ENCODE results near the gene TTBK1.

Gene TTBK1

DNA sequence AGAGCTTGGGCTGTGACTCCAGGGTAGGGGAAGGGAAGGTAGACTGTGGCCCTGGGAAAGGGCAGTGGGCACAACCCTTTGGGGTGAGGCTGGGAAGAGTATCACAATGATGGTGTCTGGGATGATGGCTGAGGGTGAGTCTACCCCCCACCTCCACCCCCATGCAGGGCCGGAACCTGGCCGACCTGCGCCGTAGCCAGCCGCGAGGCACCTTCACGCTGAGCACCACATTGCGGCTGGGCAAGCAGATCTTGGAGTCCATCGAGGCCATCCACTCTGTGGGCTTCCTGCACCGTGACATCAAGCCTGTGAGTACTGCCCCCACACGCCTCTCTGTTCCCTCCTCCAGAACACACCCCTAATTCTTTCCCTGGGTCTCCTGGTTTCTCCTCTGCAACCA, 10.1 kb downstream of the TTBK1 start:
- H3K4me2 ChIP-seq, result no peak overlapping the region
- no peaks in the 10 kb centered on the region for H3K27me3 ChIP-seq (ENCODE audit: insufficient read depth, low read depth)
- no peak overlapping the region for H2AFZ ChIP-seq (ENCODE audit: low read depth)
- no peak overlapping the region for H3K27ac ChIP-seq
- TF ChIP-seq, protein P1, sequence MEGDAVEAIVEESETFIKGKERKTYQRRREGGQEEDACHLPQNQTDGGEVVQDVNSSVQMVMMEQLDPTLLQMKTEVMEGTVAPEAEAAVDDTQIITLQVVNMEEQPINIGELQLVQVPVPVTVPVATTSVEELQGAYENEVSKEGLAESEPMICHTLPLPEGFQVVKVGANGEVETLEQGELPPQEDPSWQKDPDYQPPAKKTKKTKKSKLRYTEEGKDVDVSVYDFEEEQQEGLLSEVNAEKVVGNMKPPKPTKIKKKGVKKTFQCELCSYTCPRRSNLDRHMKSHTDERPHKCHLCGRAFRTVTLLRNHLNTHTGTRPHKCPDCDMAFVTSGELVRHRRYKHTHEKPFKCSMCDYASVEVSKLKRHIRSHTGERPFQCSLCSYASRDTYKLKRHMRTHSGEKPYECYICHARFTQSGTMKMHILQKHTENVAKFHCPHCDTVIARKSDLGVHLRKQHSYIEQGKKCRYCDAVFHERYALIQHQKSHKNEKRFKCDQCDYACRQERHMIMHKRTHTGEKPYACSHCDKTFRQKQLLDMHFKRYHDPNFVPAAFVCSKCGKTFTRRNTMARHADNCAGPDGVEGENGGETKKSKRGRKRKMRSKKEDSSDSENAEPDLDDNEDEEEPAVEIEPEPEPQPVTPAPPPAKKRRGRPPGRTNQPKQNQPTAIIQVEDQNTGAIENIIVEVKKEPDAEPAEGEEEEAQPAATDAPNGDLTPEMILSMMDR (conservative IDR thresholded peaks at IDR 0.05; ENCODE audit: low read depth, low read length), result no peak
- no peaks in the 10 kb centered on the region for H4K20me1 ChIP-seq (ENCODE audit: insufficient read depth)
- H3K9ac ChIP-seq, result no peak overlapping the region
- no peaks in the 10 kb centered on the region for H3K36me3 ChIP-seq (ENCODE audit: insufficient read depth)
- peaks cover 20% of the 10 kb centered on the region for H3K4me1 ChIP-seq (ENCODE audit: low read depth, poor library complexity, severe bottlenecking)
- H3K4me3 ChIP-seq (IDR thresholded peaks at IDR 0.05; ENCODE audit: insufficient read depth, low read depth, low read length), result no peak overlapping the region
- H3K79me2 ChIP-seq (ENCODE audit: insufficient read depth, low read depth), result no peaks in the 10 kb centered on the region

- H3K27me3 ChIP-seq (ENCODE audit: insufficient read depth, low read depth), result no peaks in the 10 kb centered on the region
- H3K9ac ChIP-seq, result no peak overlapping the region
Measured at GRCh38 chr6:43254138-43254817, 11.0 kb downstream of the TTBK1 start.

GRCh38 chr6:43254846-43255245, 11.6 kb downstream of the TTBK1 start:
- Histone ChIP-seq H2AFZ (ENCODE audit: low read depth) (no peak overlapping the region), H3K27ac (no peak overlapping the region), H3K4me1 (ENCODE audit: low read depth, poor library complexity, severe bottlenecking) (peaks cover 23% of the 10 kb centered on the region), H3K4me3 (IDR thresholded peaks at IDR 0.05; ENCODE audit: insufficient read depth, low read depth, low read length) (no peak overlapping the region), H3K79me2 (ENCODE audit: insufficient read depth, low read depth) (no peaks in the 10 kb centered on the region), H3K9ac (no peak overlapping the region), H3K4me2 (no peak overlapping the region), H3K27me3 (ENCODE audit: insufficient read depth, low read depth) (no peaks in the 10 kb centered on the region), H4K20me1 (ENCODE audit: insufficient read depth) (no peaks in the 10 kb centered on the region), H3K36me3 (ENCODE audit: insufficient read depth) (no peaks in the 10 kb centered on the region)
- TF ChIP-seq, protein P1 (conservative IDR thresholded peaks at IDR 0.05; ENCODE audit: low read depth, low read length), result no peak

More at GRCh38 chr6:43254138-43254817, 11.0 kb downstream of the TTBK1 start:
- Histone ChIP-seq H3K4me2 (no peak overlapping the region), H3K4me3 (IDR thresholded peaks at IDR 0.05; ENCODE audit: insufficient read depth, low read depth, low read length) (no peak overlapping the region), H3K27ac (no peak overlapping the region), H2AFZ (ENCODE audit: low read depth) (no peak overlapping the region), H3K4me1 (ENCODE audit: low read depth, poor library complexity, severe bottlenecking) (peaks cover 23% of the 10 kb centered on the region), H3K36me3 (ENCODE audit: insufficient read depth) (no peaks in the 10 kb centered on the region), H3K79me2 (ENCODE audit: insufficient read depth, low read depth) (no peaks in the 10 kb centered on the region), H4K20me1 (ENCODE audit: insufficient read depth) (no peaks in the 10 kb centered on the region)
- TF ChIP-seq, protein P1 (conservative IDR thresholded peaks at IDR 0.05; ENCODE audit: low read depth, low read length), result no peak

DNA sequence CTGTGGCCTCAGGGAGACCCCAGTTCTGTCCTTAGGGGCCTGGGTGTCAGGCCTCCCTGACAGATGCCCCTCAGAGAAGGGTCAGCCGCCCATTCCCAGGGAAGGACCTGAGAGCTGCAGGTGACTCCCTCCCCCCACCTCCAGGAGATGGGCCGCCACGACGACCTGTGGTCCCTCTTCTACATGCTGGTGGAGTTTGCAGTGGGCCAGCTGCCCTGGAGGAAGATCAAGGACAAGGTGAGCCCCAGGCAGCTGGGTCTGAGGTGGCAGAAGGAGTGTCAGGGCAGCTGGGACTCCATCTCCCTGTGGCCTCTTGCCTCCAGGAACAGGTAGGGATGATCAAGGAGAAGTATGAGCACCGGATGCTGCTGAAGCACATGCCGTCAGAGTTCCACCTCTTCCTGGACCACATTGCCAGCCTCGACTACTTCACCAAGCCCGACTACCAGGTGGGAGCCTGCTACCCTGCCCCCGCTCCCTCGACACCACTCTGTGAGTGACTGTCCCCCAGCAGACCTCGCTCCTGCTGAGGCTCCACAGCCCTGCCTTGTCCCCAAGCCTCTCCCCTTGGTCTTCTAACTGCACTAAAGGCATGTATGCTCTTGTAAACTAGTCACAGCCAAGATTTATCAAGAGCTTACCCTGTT, 12.2 kb downstream of the TTBK1 start:
- TF ChIP-seq, protein P1 (conservative IDR thresholded peaks at IDR 0.05; ENCODE audit: low read depth, low read length), result no peak
- H4K20me1 ChIP-seq (ENCODE audit: insufficient read depth), result no peaks in the 10 kb centered on the region
- H3K27ac ChIP-seq, result no peak overlapping the region
- no peaks in the 10 kb centered on the region for H3K36me3 ChIP-seq (ENCODE audit: insufficient read depth)
- H3K9ac ChIP-seq, result no peak overlapping the region
- no peaks in the 10 kb centered on the region for H3K79me2 ChIP-seq (ENCODE audit: insufficient read depth, low read depth)
- H2AFZ ChIP-seq (ENCODE audit: low read depth), result no peak overlapping the region
- peaks cover 23% of the 10 kb centered on the region for H3K4me1 ChIP-seq (ENCODE audit: low read depth, poor library complexity, severe bottlenecking)
- no peak overlapping the region for H3K4me3 ChIP-seq (IDR thresholded peaks at IDR 0.05; ENCODE audit: insufficient read depth, low read depth, low read length)
- H3K4me2 ChIP-seq, result no peak overlapping the region
- H3K27me3 ChIP-seq (ENCODE audit: insufficient read depth, low read depth), result no peaks in the 10 kb centered on the region
